A549 treated with Mapracorat at 1 μM for 4 hours (cell line): Measurements from ENCODE around the gene GEMIN5. TPM values are rescaled to one million over a fixed set of nuclear protein-coding genes. Genes with fewer than 3 reads are reported as not detected.

ENCODE experiments used
- total RNA-seq: library from RNA; stranded (reverse); fragments of 200-300 nt; extraction: Qiagen RNA extraction; gene quantifications from 5 replicates; pipeline ENCODE4 v1.2.3, GENCODE V29; 2022

GEMIN5 gene
- 19.8 to 24.3 TPM (median 21.7 TPM) in 5 replicates for total RNA-seq

DNA sequence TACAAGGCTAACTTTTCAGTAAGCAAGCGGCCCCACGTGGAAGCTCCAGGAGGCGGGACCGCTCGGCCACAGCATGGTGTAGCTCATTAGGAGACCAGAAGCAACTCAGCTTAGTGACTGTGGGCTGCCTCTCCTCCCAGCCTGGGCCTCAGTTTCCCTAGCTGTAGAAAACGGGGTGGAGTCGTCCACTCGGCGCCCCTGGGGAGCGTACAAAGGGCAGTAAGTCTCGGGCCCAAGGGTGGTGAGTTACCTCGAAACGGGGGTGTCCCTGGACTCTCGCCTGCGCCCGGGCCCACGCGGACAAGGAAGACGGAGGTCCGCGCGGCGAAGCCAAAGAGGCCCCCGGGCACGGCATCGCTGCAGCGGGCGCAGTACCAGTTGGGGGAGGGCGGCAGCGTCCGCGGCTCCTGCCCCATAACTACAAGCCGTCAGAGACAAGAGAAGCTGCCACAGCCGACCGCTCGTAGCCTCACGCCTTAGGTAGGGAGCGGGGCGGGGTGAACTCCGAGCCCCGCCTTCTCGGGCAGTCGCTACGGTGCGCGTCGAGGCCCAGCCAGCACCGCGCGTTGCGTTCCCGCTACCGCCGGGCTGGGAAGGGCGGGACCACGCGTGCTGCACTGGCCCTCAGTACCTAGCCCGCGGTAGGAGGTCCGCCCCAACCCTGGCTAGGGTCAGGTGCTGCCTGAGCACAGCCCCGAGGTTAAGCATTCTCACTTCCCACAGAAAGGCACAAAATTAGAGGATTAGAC lies at the start of gene GEMIN5:
GEMIN5 (minus strand) TSS at position 494 of the 749 bp plus-strand sequence; CDS start at position 416, 78 bp downstream.

DNA sequence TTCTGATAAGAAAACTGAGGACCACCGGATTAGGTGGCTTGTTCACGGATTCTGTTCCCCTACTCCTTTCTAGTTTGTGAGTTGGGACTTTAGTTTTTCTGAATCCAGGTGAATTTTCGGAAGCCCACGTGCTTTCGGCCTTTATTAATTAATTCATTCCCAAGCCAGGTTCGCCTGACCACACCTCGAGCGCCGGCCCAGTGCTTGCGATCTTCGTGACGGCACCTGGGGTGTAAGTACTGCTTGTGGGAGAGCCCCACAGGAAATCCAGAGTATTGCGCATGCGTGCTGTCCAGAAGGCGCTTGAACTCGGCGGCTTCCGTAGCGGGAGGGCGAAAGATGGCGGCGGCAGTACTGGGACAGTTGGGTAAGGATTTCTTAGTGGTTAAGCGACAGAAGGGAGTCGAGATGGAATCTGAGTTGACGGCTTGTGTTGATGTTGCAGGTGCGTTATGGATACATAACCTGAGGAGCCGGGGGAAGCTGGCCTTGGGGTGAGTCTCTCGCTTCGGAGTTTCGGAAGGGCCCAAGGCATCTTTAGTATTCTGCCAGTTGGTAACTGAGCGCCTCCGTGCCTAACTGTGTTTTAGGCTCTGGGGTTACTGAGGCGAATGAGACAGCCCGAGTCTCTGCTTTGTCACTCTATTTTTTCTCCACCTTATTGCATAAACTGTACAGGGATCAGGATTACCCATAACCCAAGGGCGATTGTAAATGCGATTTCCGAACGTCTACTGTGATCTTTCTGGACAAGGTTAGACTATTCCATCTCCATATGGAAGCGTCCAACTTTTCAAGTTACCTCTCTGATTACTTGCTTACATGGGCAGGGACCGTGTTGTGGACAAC lies 3.0 kb upstream of the GEMIN5 start, which contains the start of gene MRPL22:
MRPL22 (plus strand) TSS at position 302 of the 849 bp plus-strand sequence; CDS start at position 340, 38 bp downstream.

GRCh38 chr5:154858297-154858971 lies 79.6 kb downstream of the GEMIN5 start, which contains the start of gene CNOT8:
Gene CNOT8, plus strand, starts transcription at chr5:154858627. Its CDS starts 4,652 bp downstream, at chr5:154863279.

DNA sequence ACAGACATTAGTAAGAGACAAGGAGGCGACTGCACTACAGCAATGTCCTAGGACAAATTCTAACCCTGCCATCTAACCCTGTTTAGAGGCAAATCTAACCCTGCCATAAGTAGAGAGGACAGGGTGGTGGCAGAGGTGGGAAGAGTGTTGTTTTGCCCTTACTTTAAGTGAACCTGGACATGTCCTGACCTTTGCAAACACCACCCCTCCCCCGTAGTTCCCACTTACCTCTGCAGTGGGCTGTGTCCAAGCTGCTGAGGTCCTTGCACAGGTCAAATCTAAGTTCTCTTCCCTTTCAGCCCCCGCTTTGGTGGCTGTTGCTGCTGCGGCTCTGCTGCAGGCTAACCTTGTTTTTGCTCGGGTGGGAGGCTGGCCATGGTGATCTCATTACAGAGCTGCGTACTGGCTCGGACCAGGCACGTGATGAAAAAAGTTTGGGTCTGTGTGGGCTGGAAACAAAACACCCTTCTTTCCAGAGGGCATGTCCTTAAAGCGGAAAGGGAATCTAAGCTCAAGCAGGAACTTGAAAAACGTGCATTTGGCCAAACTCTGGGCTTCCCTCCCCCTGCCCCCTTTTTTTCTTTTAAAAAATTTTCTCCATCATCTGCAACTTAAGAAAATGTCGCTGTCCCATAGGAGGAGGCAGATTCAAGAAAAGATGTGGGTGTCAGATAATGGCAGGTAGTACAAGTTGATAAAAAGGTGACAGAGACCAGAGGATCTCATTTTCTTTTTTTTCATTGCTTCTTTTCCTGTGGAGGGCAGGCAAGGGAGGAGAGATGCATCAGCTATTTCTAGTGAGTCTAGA lies 87.6 kb downstream of the GEMIN5 start, which contains the start of gene FAXDC2:
FAXDC2 (minus strand) TSS at position 349 of the 808 bp plus-strand sequence. CDS start 12,425 bp downstream, outside the sequence.

Other genes with a start within 250 kb of the GEMIN5 start
- gene LARP1, start 182.8 kb downstream of the GEMIN5 start, total RNA-seq, result 122 to 145 TPM (median 124 TPM) in 5 replicates
- 0.14 to 0.63 TPM (median 0.34 TPM) in 4 of 5 replicates, not detected in the other for gene FAXDC2, start 87.6 kb downstream of the GEMIN5 start, total RNA-seq
- 29.7 to 35.9 TPM (median 34.9 TPM) in 5 replicates for gene CNOT8, start 79.6 kb downstream of the GEMIN5 start, total RNA-seq
- 51.2 to 62.8 TPM (median 61.5 TPM) in 5 replicates for gene MRPL22, start 2.9 kb upstream of the GEMIN5 start, total RNA-seq
- 0.02 TPM in 1 of 5 replicates, not detected in the others for gene KIF4B, start 75.5 kb upstream of the GEMIN5 start, total RNA-seq